AG04450 (cell line): ENCODE data around the gene RMND1. TPM values are rescaled to one million over a fixed set of nuclear protein-coding genes. Genes with fewer than 3 reads are reported as not detected.

Source experiments
- CTCF ChIA-PET: fragments of 300-600, 350-600 bp; formaldehyde crosslinking; extraction: SDS; loops from one replicate; lab custom pipeline; 2022; ENCODE audit warnings: antibody characterized with exemption, inconsistent platforms; lab: Charles Lee
- POLR2A ChIA-PET: fragments of 350-600 bp; formaldehyde crosslinking; extraction: SDS; loops from one replicate; lab custom pipeline; 2021; ENCODE audit warnings: antibody characterized with exemption, inconsistent platforms; lab: Yijun Ruan, JAX
- DNase-seq: peaks from one replicate; pipeline ENCODE4 v3.0.0-alpha.2; 2011; ENCODE audit warnings: low read depth, low spot score
- H3K27ac ChIP-seq: one replicate; pipeline ENCODE4 v1.5.1; 2012; ENCODE audit warnings: low read depth, low read length, control low read depth
- H3K27me3 ChIP-seq: one replicate; pipeline ENCODE4 v1.6.0; 2012; ENCODE audit warnings: low read length; ENCODE audit not compliant: control insufficient read depth, insufficient read depth
- H3K4me3 ChIP-seq: 2 replicates; pipeline ENCODE4 v1.5.1; 2011; ENCODE audit warnings: mild to moderate bottlenecking, low read depth, low read length, control low read depth
- H3K9me3 ChIP-seq: 2 replicates; pipeline ENCODE4 v1.5.1; 2012; ENCODE audit warnings: low read length; ENCODE audit not compliant: control insufficient read depth, insufficient read depth
- polyA minus RNA-seq: library from RNA; depleted of rRNA, polyadenylated mRNA; stranded (reverse); fragments of >200 nt; gene quantifications from 2 replicates; pipeline ENCODE4 v1.2.3, GENCODE V29; 2011; rRNA and poly(A)+ RNA removed
- polyA plus RNA-seq: library from polyadenylated mRNA; depleted of rRNA; stranded (reverse); fragments of >200 nt; gene quantifications from 2 replicates; pipeline ENCODE4 v1.2.3, GENCODE V29; 2011; rRNA removed
- TF ChIP-seq, protein P1 (sequence below): IDR thresholded peaks from 2 replicates; pipeline ENCODE4 v1.5.1; 2011; ENCODE audit warnings: low read depth, low read length, control low read depth, inconsistent platforms

RMND1 gene, protein sequence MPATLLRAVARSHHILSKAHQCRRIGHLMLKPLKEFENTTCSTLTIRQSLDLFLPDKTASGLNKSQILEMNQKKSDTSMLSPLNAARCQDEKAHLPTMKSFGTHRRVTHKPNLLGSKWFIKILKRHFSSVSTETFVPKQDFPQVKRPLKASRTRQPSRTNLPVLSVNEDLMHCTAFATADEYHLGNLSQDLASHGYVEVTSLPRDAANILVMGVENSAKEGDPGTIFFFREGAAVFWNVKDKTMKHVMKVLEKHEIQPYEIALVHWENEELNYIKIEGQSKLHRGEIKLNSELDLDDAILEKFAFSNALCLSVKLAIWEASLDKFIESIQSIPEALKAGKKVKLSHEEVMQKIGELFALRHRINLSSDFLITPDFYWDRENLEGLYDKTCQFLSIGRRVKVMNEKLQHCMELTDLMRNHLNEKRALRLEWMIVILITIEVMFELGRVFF
- polyA plus RNA-seq (24.3 and 27.8 TPM in 2 replicates), polyA minus RNA-seq (20.1 and 24.6 TPM in 2 replicates)

DNA sequence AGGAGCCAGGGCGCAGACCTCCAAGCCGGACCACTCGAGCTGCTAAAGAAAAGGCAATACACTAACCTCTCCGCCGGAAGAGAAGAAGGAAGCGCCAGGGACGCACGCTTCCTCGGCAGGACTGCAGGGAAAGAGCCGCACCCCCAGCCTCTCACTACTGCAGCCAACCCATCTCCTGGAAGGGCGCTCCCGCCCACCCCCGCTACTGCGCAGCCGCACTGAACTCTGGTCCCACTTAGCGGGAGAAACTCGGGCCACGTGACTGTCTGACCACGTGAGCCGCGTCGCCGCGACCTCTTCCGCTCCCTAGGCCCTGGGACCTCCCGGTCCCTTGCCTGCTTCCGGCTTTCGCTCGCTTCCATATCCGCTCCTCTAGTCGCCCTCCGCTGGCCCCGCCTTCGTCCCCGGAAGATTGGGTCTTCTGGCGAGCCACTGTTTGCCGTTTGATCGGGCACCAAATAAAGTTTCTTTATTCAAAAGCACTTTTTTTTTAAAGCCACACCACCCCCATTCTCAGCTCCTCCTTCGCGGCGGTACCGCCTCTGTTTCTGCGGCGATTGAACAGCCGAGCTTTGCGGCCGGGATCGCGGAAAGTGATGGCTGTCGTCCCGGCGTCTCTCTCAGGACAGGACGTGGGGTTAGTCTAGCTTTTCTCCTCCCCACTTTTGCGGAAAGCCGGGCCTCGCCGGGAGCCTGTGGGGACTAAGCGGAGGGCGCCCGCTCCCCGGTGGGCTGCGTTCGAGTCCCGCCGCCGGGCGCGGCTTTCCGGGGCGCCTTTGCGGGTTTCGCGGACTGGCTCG, at the start of gene RMND1:
Gene RMND1, minus strand, starts transcription at position 177 of the 800 bp plus-strand sequence. CDS start 6,315 bp downstream, outside the sequence.
- CTCF ChIA-PET, result interaction anchor here (0.5 to 1.1 kb wide), 2 partner anchors 12 to 259 kb away, joined by 3 read pairs; no protein-coding TSS in a partner anchor

DNA sequence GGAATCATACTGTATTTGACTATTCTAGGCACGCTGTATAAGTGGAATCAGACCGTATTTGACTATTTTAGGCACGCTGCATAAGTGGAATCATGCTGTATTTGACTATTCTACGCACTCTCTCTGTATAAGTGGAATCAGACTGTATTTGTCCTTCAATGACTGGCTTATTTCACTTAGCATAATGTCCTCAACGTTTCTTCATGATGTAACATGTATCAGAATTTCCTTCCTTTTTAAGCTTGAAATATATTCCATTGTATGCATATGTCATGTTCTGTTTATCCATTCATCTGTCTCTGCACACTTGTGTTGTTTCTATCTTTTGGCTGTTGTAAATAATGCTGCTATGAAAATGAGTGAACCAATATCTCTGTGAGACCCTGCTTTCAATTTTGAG, 47.6 kb upstream of the RMND1 start:
- Histone ChIP-seq H3K4me3 (no peak overlapping the region), H3K9me3 (no peaks in the 10 kb centered on the region), H3K27me3 (no peaks in the 10 kb centered on the region), H3K27ac (no peak overlapping the region)
- ChIA-PET POLR2A (no interaction called here), CTCF (no interaction called here)
- TF ChIP-seq, protein P1, sequence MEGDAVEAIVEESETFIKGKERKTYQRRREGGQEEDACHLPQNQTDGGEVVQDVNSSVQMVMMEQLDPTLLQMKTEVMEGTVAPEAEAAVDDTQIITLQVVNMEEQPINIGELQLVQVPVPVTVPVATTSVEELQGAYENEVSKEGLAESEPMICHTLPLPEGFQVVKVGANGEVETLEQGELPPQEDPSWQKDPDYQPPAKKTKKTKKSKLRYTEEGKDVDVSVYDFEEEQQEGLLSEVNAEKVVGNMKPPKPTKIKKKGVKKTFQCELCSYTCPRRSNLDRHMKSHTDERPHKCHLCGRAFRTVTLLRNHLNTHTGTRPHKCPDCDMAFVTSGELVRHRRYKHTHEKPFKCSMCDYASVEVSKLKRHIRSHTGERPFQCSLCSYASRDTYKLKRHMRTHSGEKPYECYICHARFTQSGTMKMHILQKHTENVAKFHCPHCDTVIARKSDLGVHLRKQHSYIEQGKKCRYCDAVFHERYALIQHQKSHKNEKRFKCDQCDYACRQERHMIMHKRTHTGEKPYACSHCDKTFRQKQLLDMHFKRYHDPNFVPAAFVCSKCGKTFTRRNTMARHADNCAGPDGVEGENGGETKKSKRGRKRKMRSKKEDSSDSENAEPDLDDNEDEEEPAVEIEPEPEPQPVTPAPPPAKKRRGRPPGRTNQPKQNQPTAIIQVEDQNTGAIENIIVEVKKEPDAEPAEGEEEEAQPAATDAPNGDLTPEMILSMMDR, result no peak
- no peak for DNase-seq

More for the DNA sequence above, at the start of gene RMND1:
- peak; percentile 100 for DNase-seq
- Histone ChIP-seq H3K27ac (peak within 1 kb of the TSS; percentile 77), H3K27me3 (no peaks in the 10 kb centered on the region), H3K9me3 (no peaks in the 10 kb centered on the region; the same call in 1 of the 2 replicates), H3K4me3 (peak within 1 kb of the TSS; percentile 96)
- POLR2A ChIA-PET, result interaction anchor here (0.6 to 1.0 kb wide), 4 partner anchors 10 to 646 kb away, joined by 3 to 7 read pairs (median 4); no protein-coding TSS in a partner anchor
- TF ChIP-seq, protein P1, result no peak

DNA sequence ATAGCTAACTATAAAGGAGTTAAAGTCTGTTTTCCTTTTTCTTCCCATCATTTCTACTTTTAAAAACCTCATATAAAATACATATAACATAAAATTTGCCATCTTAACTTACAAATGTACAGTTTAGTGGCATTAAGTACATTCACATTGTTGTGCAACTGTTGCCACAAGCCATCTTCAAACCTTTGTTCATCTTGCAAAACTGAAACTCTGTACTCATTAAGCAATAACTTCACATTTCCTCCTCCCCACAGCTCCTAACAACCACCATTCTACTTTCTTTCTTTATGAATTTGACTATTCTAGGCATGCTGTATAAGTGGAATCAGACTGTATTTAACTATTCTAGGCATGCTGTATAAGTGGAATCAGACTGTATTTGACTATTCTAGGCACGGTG, 46.4 kb upstream of the RMND1 start:
- no peak for DNase-seq
- CTCF ChIA-PET, result no interaction called here
- TF ChIP-seq, protein P1, result no peak

DNA sequence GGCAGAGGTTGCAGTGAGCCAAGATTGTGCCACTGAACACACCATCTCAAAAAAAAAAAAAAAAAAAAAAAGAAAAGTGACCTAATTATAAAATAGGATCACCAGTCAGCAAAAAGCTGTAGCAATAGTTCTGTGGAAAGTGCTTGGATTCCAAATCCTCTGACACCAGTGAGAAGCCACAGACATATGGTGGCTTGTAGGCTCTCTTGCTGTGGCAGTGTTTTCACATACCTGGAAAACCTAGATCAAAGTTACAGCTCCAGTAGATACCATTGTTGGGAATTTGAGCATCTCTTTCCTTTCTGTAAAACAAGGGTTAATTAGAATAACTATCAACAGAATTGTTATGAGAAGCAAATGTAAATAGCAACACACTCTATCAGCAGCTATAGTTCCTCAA, 46.0 kb upstream of the RMND1 start:
- Histone ChIP-seq H3K9me3 (no peaks in the 10 kb centered on the region; the same call in 1 of the 2 replicates), H3K27me3 (no peaks in the 10 kb centered on the region), H3K4me3 (no peak overlapping the region), H3K27ac (no peak overlapping the region)
- TF ChIP-seq, protein P1, result no peak
- CTCF ChIA-PET, result no interaction called here
- POLR2A ChIA-PET, result no interaction called here
- DNase-seq, result no peak

More for the DNA sequence above, 46.4 kb upstream of the RMND1 start:
- no peak overlapping the region for H3K4me3 ChIP-seq
- no peaks in the 10 kb centered on the region; the same call in 1 of the 2 replicates for H3K9me3 ChIP-seq
- no peak overlapping the region for H3K27ac ChIP-seq
- POLR2A ChIA-PET, result no interaction called here
- no peaks in the 10 kb centered on the region for H3K27me3 ChIP-seq
